ENCODE measurements around the gene ZNF576.
"Not testable (repeated sequence)": the region's sequence is repeated elsewhere in the genome, so short reads cannot be mapped to it uniquely, and the experiment has no call there.

Gene ZNF576

DNA sequence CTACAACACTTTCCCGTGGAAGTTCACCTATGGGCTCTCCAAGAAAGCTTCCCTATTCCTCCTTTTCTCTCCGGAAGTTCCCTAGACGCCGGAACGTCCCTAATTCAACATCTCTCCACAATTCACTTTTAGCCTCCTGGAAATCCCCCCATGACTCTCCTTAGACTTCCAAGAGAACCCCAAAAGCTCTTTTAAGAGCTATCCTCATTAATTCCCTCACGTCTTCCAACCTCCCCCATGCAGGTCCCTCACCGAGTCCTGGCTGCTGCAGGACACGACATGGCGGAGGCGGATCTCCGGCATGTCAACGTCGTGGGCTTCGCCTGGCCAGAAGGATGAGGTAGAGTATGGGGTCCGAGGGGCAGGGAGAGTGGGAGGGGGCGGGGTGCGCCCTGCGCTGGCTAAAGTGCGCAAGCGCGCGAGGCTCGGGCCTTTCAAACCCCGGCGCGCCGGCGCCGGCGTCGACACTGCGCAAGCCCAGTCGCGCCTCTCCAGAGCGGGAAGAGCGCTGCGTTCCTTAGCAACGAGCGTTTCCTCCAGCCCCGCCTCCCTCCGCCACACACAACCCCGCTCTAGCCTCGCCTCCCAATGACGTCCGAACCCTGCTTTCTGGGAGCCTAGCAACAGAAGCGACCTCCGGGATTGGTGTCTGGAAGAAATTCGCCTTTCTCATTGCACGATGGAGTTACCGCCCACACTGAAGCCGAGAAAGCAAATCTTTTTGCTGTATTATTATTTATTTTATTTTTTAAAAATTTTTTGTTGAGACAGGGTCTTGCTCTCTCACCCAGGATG is 21.0 kb upstream of the ZNF576 start, which contains the start of the genes PINLYP and XRCC1:
Gene PINLYP, plus strand, starts transcription at position 646 of the 795 bp plus-strand sequence. CDS start 1,391 bp downstream, outside the sequence.
Gene XRCC1, minus strand, starts transcription at position 372 of the 795 bp plus-strand sequence. Its CDS starts 69 bp downstream, at position 303.
- no peaks in the 10 kb centered on the region for H3K9me3 ChIP-seq (ENCODE audit: insufficient read depth, low read depth, low read length)
- peaks cover 10% of the 10 kb centered on the region; the same call in 1 of the 2 replicates for H3K4me1 ChIP-seq (ENCODE audit: insufficient read depth, low read length)
- H3K27me3 ChIP-seq (ENCODE audit: insufficient read depth, low read length), result no peaks in the 10 kb centered on the region
- peak within 1 kb of the TSS; percentile 72 for H3K27ac ChIP-seq (ENCODE audit: low read depth, low read length)
- H3K36me3 ChIP-seq (ENCODE audit: insufficient read depth, low read length), result peaks cover 23% of the 10 kb centered on the region; the same call in 1 of the 2 replicates
- peak within 1 kb of the TSS; percentile 87 for H3K9ac ChIP-seq (ENCODE audit: low read depth, low read length)
- WGBS, result under 1% methylated on average over 50 of the region's 51 CpGs
- H3K4me3 ChIP-seq (ENCODE audit: low read length), result peak within 1 kb of the TSS; percentile 90

DNA sequence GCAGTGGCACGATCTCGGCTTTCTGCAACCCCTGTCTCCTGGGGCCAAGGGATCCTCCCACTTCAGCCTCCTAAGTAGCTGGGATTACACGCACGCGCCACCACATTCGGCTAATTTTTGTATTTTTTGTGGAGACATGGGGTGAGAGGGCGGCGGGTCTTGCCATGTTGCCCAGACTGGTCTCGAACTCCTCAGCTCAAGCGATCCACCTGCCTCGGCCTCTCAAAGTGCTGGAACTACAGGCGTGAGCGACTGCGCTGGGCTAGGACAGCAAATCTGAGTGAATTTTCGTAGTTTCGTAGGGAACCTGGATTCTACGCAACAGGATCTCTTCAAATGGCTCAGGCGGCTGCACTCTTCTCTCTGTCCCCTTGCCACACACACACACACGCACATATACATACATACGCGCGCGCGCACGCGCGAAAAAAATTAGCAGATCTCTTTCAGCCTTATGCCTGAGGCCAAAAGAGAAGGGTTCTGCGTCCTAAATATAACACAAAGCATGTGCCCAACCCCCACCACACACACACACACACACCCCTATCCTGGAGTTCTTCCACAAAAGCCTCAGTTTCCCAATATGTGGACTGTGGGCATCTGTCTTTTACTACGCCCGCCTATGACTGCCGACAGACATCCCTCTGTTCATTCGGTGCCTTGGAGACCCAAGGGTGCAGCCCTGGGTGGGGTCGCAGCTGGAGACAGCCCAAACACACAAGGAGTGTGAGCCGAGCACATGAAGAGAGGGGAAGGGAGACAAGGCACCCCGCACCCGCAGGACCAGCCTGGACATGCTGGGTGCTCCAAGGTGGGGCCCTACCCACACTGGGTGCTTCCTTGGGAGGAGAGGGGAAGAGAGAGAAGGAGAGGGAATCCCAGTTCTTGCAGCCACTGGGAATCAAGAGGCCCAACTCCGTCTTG is 20.2 kb upstream of the ZNF576 start:
- Histone ChIP-seq H3K4me1 (ENCODE audit: insufficient read depth, low read length) (peaks cover 10% of the 10 kb centered on the region; the same call in 1 of the 2 replicates), H3K9ac (ENCODE audit: low read depth, low read length) (peak overlapping the region; percentile 62), H3K9me3 (ENCODE audit: insufficient read depth, low read depth, low read length) (no peaks in the 10 kb centered on the region), H3K27ac (ENCODE audit: low read depth, low read length) (peak overlapping the region; percentile 60; the same call in 1 of the 2 replicates), H3K4me3 (ENCODE audit: low read length) (peak overlapping the region; percentile 90), H3K27me3 (ENCODE audit: insufficient read depth, low read length) (no peaks in the 10 kb centered on the region), H3K36me3 (ENCODE audit: insufficient read depth, low read length) (peaks cover 23% of the 10 kb centered on the region; the same call in 1 of the 2 replicates)
- 84% methylated on average over 37 of the region's 37 CpGs for WGBS

DNA sequence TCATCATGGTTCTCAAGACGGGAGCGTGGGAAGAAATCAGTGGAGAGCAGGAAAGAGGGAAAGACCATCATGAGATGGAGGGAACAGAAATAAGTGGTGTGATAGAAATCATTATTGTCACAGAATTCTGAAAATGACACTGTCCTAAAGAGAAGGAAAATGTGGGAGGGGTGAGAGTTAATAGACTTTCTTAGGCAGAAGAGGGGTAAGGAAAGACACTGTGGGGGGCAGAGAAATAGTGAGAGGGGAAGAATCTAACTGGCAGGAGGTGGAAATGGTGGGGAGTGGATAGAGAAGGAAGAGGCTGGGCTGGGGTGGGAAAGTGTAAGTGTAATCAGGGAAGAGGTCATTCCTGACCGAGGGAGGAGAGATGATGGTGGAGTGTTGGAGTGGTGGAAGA is 17.6 kb upstream of the ZNF576 start:
- Histone ChIP-seq H3K27ac (ENCODE audit: low read depth, low read length) (no peak overlapping the region), H3K27me3 (ENCODE audit: insufficient read depth, low read length) (no peaks in the 10 kb centered on the region), H3K4me3 (ENCODE audit: low read length) (no peak overlapping the region), H3K9me3 (ENCODE audit: insufficient read depth, low read depth, low read length) (no peaks in the 10 kb centered on the region), H3K9ac (ENCODE audit: low read depth, low read length) (no peak overlapping the region), H3K36me3 (ENCODE audit: insufficient read depth, low read length) (peaks cover 1% of the 10 kb centered on the region; the same call in 1 of the 2 replicates), H3K4me1 (ENCODE audit: insufficient read depth, low read length) (peaks cover 10% of the 10 kb centered on the region; the same call in 1 of the 2 replicates)
- WGBS, result 93% methylated on average over 3 of the region's 3 CpGs

DNA sequence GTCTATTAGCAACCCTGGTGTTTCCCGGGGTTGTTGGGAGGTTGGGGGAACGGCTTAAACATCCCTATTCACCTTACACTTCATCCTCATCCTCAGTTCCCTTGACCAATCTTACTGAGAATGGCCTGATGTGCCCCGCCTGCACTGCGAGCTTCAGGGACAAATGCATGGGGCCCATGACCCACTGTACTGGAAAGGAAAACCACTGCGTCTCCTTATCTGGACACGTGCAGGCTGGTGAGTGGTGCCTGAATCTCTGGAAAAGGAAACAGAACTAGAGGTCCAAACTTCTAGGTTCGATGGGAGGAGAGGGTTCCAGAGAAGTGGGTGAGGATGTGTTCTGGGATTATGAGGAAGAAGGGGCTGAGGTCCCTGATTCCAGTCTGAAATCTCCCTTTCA is 14.9 kb upstream of the ZNF576 start:
- H3K4me1 ChIP-seq (ENCODE audit: insufficient read depth, low read length), result no peaks in the 10 kb centered on the region
- H3K27ac ChIP-seq (ENCODE audit: low read depth, low read length), result no peak overlapping the region
- no peaks in the 10 kb centered on the region for H3K27me3 ChIP-seq (ENCODE audit: insufficient read depth, low read length)
- H3K9ac ChIP-seq (ENCODE audit: low read depth, low read length), result no peak overlapping the region
- H3K36me3 ChIP-seq (ENCODE audit: insufficient read depth, low read length), result peaks cover 7% of the 10 kb centered on the region
- peak overlapping the region; percentile 25; the same call in 1 of the 2 replicates for H3K4me3 ChIP-seq (ENCODE audit: low read length)
- WGBS, result 76% methylated on average over 7 of the region's 7 CpGs
- H3K9me3 ChIP-seq (ENCODE audit: insufficient read depth, low read depth, low read length), result no peaks in the 10 kb centered on the region

DNA sequence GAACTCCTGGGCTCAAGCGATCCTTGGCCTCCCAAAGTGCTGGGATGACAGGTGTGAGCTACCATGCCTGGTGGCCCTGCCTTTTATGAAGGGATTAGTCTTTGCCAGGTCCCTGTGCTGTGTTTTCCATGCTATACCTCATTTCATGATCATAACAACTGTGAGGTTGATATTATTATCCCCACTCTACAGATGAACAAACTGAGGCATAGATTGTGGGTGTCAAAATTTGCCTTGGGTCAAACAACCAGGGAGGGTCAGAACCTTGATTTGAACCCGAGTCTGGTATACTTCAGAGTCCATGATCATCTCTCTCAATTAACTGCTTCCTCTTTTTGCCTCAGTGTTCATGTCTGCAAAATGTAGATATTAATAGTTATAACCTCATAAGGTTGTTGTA is 13.9 kb upstream of the ZNF576 start:
- H3K9ac ChIP-seq (ENCODE audit: low read depth, low read length), result no peak overlapping the region
- H3K27me3 ChIP-seq (ENCODE audit: insufficient read depth, low read length), result no peaks in the 10 kb centered on the region
- H3K27ac ChIP-seq (ENCODE audit: low read depth, low read length), result no peak overlapping the region
- H3K4me1 ChIP-seq (ENCODE audit: insufficient read depth, low read length), result no peaks in the 10 kb centered on the region
- H3K4me3 ChIP-seq (ENCODE audit: low read length), result no peak overlapping the region
- 100% methylated on average over 2 of the region's 2 CpGs for WGBS
- peaks cover 11% of the 10 kb centered on the region for H3K36me3 ChIP-seq (ENCODE audit: insufficient read depth, low read length)
- H3K9me3 ChIP-seq (ENCODE audit: insufficient read depth, low read depth, low read length), result no peaks in the 10 kb centered on the region

DNA sequence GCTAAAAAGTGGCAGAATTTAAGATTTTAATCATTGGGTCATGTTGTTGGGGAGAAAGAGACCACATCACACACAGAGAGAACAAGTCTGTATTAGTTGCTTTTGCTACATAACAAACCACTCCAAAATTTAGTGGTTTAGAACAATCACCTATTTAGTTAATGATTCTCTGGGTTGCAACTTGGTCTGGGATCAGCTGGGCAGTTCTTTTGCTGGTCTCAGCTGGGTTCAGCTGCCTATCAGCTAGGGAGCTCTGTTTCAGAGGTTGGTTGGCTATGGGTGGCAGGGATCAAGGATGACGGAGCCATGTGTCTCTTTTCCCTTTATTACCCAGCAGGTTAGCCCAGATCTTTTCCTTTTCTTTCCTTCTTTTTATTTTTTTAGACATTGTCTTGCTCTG is 11.9 kb upstream of the ZNF576 start:
- Histone ChIP-seq H3K9me3 (ENCODE audit: insufficient read depth, low read depth, low read length) (no peaks in the 10 kb centered on the region), H3K27ac (ENCODE audit: low read depth, low read length) (no peak overlapping the region), H3K4me1 (ENCODE audit: insufficient read depth, low read length) (no peaks in the 10 kb centered on the region), H3K9ac (ENCODE audit: low read depth, low read length) (no peak overlapping the region), H3K4me3 (ENCODE audit: low read length) (no peak overlapping the region), H3K36me3 (ENCODE audit: insufficient read depth, low read length) (peaks cover 18% of the 10 kb centered on the region), H3K27me3 (ENCODE audit: insufficient read depth, low read length) (no peaks in the 10 kb centered on the region)
- whole genome bisulfite sequencing, result 95% methylated on average over 1 of the region's 1 CpG

DNA sequence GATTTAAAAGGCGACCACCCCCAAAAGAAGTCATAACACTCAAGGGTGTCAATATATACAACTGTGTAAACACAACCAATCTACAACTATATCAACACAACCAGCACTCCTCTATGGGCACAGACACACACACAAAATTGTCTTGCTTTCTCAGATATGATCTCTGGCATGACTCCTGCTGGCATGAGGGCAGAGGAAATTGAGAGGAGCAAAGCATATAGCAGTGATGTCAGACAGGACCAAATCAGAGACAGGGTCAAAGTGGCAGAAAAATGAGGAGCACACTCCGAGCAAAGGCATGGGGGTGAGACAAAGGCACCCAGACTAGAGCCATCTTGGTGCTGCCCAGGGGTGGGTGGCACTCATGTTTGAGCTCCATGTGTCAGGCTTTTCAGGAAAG is 10.0 kb upstream of the ZNF576 start:
- Histone ChIP-seq H3K36me3 (ENCODE audit: insufficient read depth, low read length) (peaks cover 31% of the 10 kb centered on the region), H3K4me3 (ENCODE audit: low read length) (no peak overlapping the region), H3K27ac (ENCODE audit: low read depth, low read length) (no peak overlapping the region), H3K9me3 (ENCODE audit: insufficient read depth, low read depth, low read length) (no peaks in the 10 kb centered on the region), H3K4me1 (ENCODE audit: insufficient read depth, low read length) (no peaks in the 10 kb centered on the region), H3K27me3 (ENCODE audit: insufficient read depth, low read length) (no peaks in the 10 kb centered on the region), H3K9ac (ENCODE audit: low read depth, low read length) (no peak overlapping the region)
- 92% methylated on average over 2 of the region's 2 CpGs for WGBS

DNA sequence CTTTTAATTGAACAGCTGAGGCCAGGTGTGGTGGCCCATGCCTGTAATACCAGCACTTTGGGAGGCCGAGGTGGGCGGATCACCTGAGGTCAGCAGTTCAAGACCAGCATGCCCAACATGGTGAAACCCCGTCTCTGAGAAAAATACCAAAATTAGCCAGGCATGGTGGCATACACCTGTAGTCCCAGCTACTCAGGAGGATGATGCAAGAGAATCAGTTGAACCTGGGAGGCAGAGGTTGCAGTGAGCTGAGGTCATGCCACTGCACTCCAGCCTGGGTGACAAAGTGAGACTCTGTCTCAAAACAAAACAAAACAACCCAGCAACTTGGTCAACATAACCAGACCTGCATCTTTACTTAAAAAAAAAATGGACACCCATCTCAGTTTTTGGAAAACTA is 9.4 kb upstream of the ZNF576 start:
- not testable (repeated sequence) for H3K4me3 ChIP-seq (ENCODE audit: low read length); H3K27ac ChIP-seq (ENCODE audit: low read depth, low read length); H3K4me1 ChIP-seq (ENCODE audit: insufficient read depth, low read length); H3K9ac ChIP-seq (ENCODE audit: low read depth, low read length); H3K9me3 ChIP-seq (ENCODE audit: insufficient read depth, low read depth, low read length); H3K27me3 ChIP-seq (ENCODE audit: insufficient read depth, low read length)
- WGBS, result 96% methylated on average over 3 of the region's 3 CpGs
- H3K36me3 ChIP-seq (ENCODE audit: insufficient read depth, low read length), result peaks cover 31% of the 10 kb centered on the region

DNA sequence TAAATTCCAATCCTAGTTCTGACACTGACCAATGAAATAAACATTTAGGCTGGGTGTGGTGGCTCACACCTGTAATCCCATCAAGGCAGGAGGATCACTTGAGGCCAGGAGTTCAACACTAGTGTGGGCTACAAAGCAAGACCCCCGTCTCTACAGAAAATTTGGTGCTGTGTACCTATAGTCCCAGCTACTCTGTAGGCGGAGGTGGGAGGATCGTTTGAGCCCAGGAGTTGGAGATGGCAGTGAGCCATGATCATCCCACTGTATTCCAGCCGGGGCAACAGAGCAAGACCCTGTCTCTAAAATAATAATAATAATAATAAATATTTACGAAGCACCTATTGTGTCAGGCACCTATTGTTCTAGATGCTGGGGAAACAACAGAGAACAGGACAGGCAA is 7.1 kb upstream of the ZNF576 start:
- 97% methylated on average over 3 of the region's 5 CpGs for WGBS
- no peaks in the 10 kb centered on the region for H3K9me3 ChIP-seq (ENCODE audit: insufficient read depth, low read depth, low read length)

DNA sequence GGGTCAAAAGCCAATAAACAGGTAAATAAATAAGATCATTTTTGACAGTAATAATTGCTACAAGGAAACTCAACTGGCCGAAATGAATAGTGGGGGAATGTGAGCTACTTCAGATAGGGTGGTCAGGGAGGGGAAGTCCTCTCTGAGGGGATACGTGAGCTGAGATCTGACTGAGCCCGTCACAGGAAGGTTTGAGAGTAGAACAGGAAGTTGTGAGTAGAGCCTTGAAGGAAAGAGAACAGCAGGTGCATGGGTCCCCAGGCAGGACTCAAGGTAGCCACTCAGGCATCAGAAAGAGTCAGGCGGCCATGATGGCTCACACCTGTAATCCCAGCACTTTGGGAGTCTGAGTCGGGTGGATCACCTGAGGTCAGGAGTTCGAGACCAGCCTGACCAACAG is 6.7 kb upstream of the ZNF576 start:
- no peak overlapping the region for H3K27ac ChIP-seq (ENCODE audit: low read depth, low read length)
- no peak overlapping the region for H3K9ac ChIP-seq (ENCODE audit: low read depth, low read length)
- no peaks in the 10 kb centered on the region for H3K9me3 ChIP-seq (ENCODE audit: insufficient read depth, low read depth, low read length)
- no peaks in the 10 kb centered on the region for H3K27me3 ChIP-seq (ENCODE audit: insufficient read depth, low read length)
- peaks cover 52% of the 10 kb centered on the region for H3K36me3 ChIP-seq (ENCODE audit: insufficient read depth, low read length)
- no peaks in the 10 kb centered on the region for H3K4me1 ChIP-seq (ENCODE audit: insufficient read depth, low read length)
- H3K4me3 ChIP-seq (ENCODE audit: low read length), result no peak overlapping the region
- WGBS, result 90% methylated on average over 6 of the region's 6 CpGs

More for the DNA sequence above, 7.1 kb upstream of the ZNF576 start:
- no peaks in the 10 kb centered on the region for H3K27me3 ChIP-seq (ENCODE audit: insufficient read depth, low read length)
- H3K27ac ChIP-seq (ENCODE audit: low read depth, low read length), result no peak overlapping the region
- no peaks in the 10 kb centered on the region for H3K4me1 ChIP-seq (ENCODE audit: insufficient read depth, low read length)
- H3K36me3 ChIP-seq (ENCODE audit: insufficient read depth, low read length), result peaks cover 50% of the 10 kb centered on the region
- no peak overlapping the region for H3K9ac ChIP-seq (ENCODE audit: low read depth, low read length)
- no peak overlapping the region for H3K4me3 ChIP-seq (ENCODE audit: low read length)

All from HUES64 (cell line).